GM18907 (cell line): ENCODE measurements around the gene TMEM120B.
"Not testable (repeated sequence)": the region's sequence is repeated elsewhere in the genome, so short reads cannot be mapped to it uniquely, and the experiment has no call there.

Experiments used
- ATAC-seq: cut with Tn5 transposase; IDR thresholded peaks from one replicate; pipeline ENCODE4 v1.9.1; 2021; ENCODE audit warnings: mild to moderate bottlenecking, moderate library complexity; ENCODE audit not compliant: unreplicated experiment

Gene TMEM120B

GRCh38 chr12:121789800-121790728, 77.5 kb downstream of the TMEM120B start:
- peak; percentile 44 for ATAC-seq

- not testable (repeated sequence) for ATAC-seq
These were observed 78.2 kb downstream of the TMEM120B start for GRCh38 chr12:121790785-121791184.

GRCh38 chr12:121791671-121792551, 79.4 kb downstream of the TMEM120B start:
- ATAC-seq, result no peak

GRCh38 chr12:121792607-121793439, 80.3 kb downstream of the TMEM120B start:
- no peak for ATAC-seq

- ATAC-seq, result peak; percentile 20
These were observed 80.9 kb downstream of the TMEM120B start, which contains the start of gene RHOF for GRCh38 chr12:121793440-121793837. TSS of gene RHOF (minus strand) at chr12:121793688. CDS start at chr12:121793633, 55 bp downstream.

GRCh38 chr12:121793838-121794533, 81.4 kb downstream of the TMEM120B start:
- peak; percentile 46 for ATAC-seq

- ATAC-seq, result peak; percentile 0
These were observed 82.0 kb downstream of the TMEM120B start for GRCh38 chr12:121794534-121795033.

- peak; percentile 23 for ATAC-seq
These were observed 82.7 kb downstream of the TMEM120B start for GRCh38 chr12:121795034-121795968.

GRCh38 chr12:121796855-121797751, 84.6 kb downstream of the TMEM120B start:
- ATAC-seq, result no peak

- no peak for ATAC-seq
These were observed 85.6 kb downstream of the TMEM120B start for GRCh38 chr12:121797937-121798786.

- ATAC-seq, result no peak
These were observed 86.2 kb downstream of the TMEM120B start for GRCh38 chr12:121798787-121799155.

GRCh38 chr12:121799156-121799841, 86.7 kb downstream of the TMEM120B start:
- no peak for ATAC-seq

GRCh38 chr12:121799842-121800693, 87.5 kb downstream of the TMEM120B start:
- peak; percentile 18 for ATAC-seq

- no peak for ATAC-seq
These were observed 88.4 kb downstream of the TMEM120B start for GRCh38 chr12:121800694-121801594.
